ENCODE results near the gene PIP5K1C.
A peak's percentile ranks its signal among the peaks of the same experiment; 100 is the strongest.

The PIP5K1C gene

GRCh38 chr19:3721131-3721886 is 21.0 kb upstream of the PIP5K1C start:
- peak overlapping the region; percentile 46 for H3K27ac ChIP-seq
- TF ChIP-seq CTCF (IDR thresholded peaks at IDR 0.05), result no peak
- TF ChIP-seq ZFX (IDR thresholded peaks at IDR 0.05; ENCODE audit: borderline replicate concordance), result no peak

- peak overlapping the region; percentile 46 for H3K27ac ChIP-seq
- TF ChIP-seq ZFX (IDR thresholded peaks at IDR 0.05; ENCODE audit: borderline replicate concordance) (no peak), CTCF (IDR thresholded peaks at IDR 0.05) (no peak)
Measured at GRCh38 chr19:3720349-3720917, 20.2 kb upstream of the PIP5K1C start.

- no peak overlapping the region for H3K27ac ChIP-seq
- TF ChIP-seq ZFX (IDR thresholded peaks at IDR 0.05; ENCODE audit: borderline replicate concordance) (no peak), CTCF (IDR thresholded peaks at IDR 0.05) (no peak)
Measured at GRCh38 chr19:3719868-3720267, 19.6 kb upstream of the PIP5K1C start.

- H3K27ac ChIP-seq, result no peak overlapping the region
- TF ChIP-seq ZFX (IDR thresholded peaks at IDR 0.05; ENCODE audit: borderline replicate concordance) (no peak), CTCF (IDR thresholded peaks at IDR 0.05) (no peak)
Measured at GRCh38 chr19:3716147-3716668, 15.9 kb upstream of the PIP5K1C start.

- peak overlapping the region; percentile 66 for H3K27ac ChIP-seq
- TF ChIP-seq CTCF (IDR thresholded peaks at IDR 0.05) (no peak), ZFX (IDR thresholded peaks at IDR 0.05; ENCODE audit: borderline replicate concordance) (no peak)
Measured at GRCh38 chr19:3712663-3713611, 12.7 kb upstream of the PIP5K1C start.

- H3K27ac ChIP-seq, result peak overlapping the region; percentile 66; the same call in 1 of the 2 replicates
Measured at GRCh38 chr19:3710265-3710812, 10.1 kb upstream of the PIP5K1C start.

More at GRCh38 chr19:3710265-3710812, 10.1 kb upstream of the PIP5K1C start:
- 0 out of 2 replicates have a peak, but pooled peaks have one; percentile 7 for TF ChIP-seq CTCF (IDR thresholded peaks at IDR 0.05)
- no peak for TF ChIP-seq ZFX (IDR thresholded peaks at IDR 0.05; ENCODE audit: borderline replicate concordance)

Measured in 22Rv1 (cell line).